ENCODE measurements around the gene PLOD1. TPM values are rescaled to one million over a fixed set of nuclear protein-coding genes. Genes with fewer than 3 reads are reported as not detected.

PLOD1 gene
- polyA plus RNA-seq, 1 donor from 2014 or later = 2.1 TPM

DNA sequence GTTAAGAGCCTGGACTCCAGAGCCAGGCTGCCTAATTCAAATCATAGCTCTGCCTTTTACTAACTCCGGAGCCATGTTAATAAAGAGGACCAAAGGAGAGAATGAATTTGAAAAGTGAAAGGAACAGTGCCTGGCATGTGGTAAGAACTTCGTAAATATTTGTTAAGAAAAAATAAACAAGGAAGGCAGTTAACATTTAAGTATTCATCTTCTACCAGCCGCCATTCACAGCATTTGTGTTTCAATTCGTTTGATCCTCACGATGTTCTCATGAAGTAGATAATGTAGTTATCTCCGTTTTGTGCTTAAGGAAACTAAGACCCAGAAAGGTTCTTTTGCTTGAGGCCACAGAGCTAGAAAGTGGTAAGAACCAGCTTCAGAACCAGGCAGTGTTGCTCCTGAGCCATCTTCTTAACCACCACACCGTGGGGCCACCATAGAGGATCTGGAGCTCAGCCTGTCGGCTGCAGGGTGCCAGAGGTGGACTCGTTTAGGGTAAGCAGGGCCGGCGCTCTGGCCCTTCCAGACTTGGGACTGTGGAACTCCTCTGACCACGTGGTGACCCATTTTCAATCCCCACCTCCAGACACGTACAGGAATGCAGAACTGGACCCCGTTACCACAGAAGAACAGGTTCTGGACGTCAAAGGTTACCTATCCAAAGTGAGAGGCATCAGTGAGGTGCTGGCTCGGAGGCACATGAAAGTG lies 57.6 kb downstream of the PLOD1 start:
- Histone ChIP-seq H3K9me2 (ENCODE audit: insufficient read depth, low read length) (no peaks in the 10 kb centered on the region), H3K27ac (ENCODE audit: low read length) (no peak overlapping the region), H3K9ac (ENCODE audit: low read length) (no peak overlapping the region), H3K27me3 (ENCODE audit: insufficient read depth, low read depth, low read length) (no peaks in the 10 kb centered on the region), H3K9me3 (ENCODE audit: low read length) (no peaks in the 10 kb centered on the region), H3F3A (ENCODE audit: insufficient read depth, low read length, poor library complexity, severe bottlenecking) (no peaks in the 10 kb centered on the region), H3K4me3 (ENCODE audit: low read length) (no peak overlapping the region), H3K36me3 (ENCODE audit: insufficient read depth, low read length) (no peaks in the 10 kb centered on the region), H4K20me1 (ENCODE audit: insufficient read depth) (no peaks in the 10 kb centered on the region), H3K4me2 (ENCODE audit: low read length) (no peak overlapping the region), H3K79me2 (replicated peaks; ENCODE audit: insufficient read depth, low read length) (peaks cover 3% of the 10 kb centered on the region), H2AFZ (ENCODE audit: low read depth, low read length) (no peak overlapping the region)
- TF ChIP-seq POLR2AphosphoS5 (IDR thresholded peaks at IDR 0.05) = no peak

DNA sequence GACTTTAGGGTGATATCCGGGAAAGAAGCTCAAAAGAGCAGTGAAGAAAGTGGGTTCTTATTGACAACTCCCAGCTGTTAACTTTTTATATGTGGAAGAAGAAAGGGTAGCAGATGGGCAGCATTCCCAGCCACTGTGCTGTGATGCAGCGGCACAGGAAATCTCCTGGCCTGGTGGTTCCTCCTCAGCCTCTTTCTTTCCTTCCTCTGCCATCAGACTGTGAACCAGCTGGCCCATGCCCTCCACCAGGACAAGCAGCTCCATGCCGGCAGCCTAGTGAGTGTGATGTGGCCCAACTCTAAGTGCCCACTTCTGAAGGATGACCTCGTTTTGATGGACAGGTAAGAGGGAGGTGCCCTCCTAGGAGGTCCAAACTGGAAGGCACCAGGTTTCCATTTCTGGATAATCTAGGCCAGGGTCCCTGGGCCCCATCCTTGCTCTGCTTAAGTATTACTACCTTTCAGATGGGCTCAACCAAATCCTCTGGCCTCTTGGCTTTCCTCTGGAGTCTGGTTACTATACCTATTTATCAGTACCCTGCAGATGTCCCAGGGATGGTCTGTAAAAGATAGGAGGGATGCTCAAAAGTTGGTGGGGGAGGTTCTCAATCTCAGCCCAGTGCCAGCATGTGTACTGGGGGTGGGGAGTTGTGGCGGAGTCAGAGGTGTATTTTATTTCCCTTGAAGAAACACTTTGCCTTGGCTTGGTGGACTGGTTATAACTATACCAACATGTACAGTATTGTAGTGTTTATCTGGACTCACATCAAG lies 62.7 kb downstream of the PLOD1 start:
- no peak overlapping the region for H3K9ac ChIP-seq (ENCODE audit: low read length)
- H3K9me2 ChIP-seq (ENCODE audit: insufficient read depth, low read length) = no peaks in the 10 kb centered on the region
- no peaks in the 10 kb centered on the region for H3F3A ChIP-seq (ENCODE audit: insufficient read depth, low read length, poor library complexity, severe bottlenecking)
- H3K27ac ChIP-seq (ENCODE audit: low read length) = no peak overlapping the region
- no peaks in the 10 kb centered on the region for H4K20me1 ChIP-seq (ENCODE audit: insufficient read depth)
- H3K4me3 ChIP-seq (ENCODE audit: low read length) = no peak overlapping the region
- TF ChIP-seq EZH2 (IDR thresholded peaks at IDR 0.05; ENCODE audit: borderline replicate concordance, insufficient read depth, low read length, poor library complexity, severe bottlenecking) (no peak), MXI1 (conservative IDR thresholded peaks at IDR 0.05; ENCODE audit: poor library complexity, severe bottlenecking) (no peak), SMC3 (conservative IDR thresholded peaks at IDR 0.05; ENCODE audit: poor library complexity) (no peak), TAF1 (IDR thresholded peaks at IDR 0.05; ENCODE audit: low read depth) (no peak), EP300 (conservative IDR thresholded peaks at IDR 0.05; ENCODE audit: poor library complexity, severe bottlenecking) (no peak), POLR2AphosphoS5 (IDR thresholded peaks at IDR 0.05) (no peak), RAD21 (conservative IDR thresholded peaks at IDR 0.05) (no peak)
- TF ChIP-seq, protein P1, sequence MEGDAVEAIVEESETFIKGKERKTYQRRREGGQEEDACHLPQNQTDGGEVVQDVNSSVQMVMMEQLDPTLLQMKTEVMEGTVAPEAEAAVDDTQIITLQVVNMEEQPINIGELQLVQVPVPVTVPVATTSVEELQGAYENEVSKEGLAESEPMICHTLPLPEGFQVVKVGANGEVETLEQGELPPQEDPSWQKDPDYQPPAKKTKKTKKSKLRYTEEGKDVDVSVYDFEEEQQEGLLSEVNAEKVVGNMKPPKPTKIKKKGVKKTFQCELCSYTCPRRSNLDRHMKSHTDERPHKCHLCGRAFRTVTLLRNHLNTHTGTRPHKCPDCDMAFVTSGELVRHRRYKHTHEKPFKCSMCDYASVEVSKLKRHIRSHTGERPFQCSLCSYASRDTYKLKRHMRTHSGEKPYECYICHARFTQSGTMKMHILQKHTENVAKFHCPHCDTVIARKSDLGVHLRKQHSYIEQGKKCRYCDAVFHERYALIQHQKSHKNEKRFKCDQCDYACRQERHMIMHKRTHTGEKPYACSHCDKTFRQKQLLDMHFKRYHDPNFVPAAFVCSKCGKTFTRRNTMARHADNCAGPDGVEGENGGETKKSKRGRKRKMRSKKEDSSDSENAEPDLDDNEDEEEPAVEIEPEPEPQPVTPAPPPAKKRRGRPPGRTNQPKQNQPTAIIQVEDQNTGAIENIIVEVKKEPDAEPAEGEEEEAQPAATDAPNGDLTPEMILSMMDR (IDR thresholded peaks at IDR 0.05; ENCODE audit: poor library complexity, severe bottlenecking) = no peak
- TF ChIP-seq, protein P2, sequence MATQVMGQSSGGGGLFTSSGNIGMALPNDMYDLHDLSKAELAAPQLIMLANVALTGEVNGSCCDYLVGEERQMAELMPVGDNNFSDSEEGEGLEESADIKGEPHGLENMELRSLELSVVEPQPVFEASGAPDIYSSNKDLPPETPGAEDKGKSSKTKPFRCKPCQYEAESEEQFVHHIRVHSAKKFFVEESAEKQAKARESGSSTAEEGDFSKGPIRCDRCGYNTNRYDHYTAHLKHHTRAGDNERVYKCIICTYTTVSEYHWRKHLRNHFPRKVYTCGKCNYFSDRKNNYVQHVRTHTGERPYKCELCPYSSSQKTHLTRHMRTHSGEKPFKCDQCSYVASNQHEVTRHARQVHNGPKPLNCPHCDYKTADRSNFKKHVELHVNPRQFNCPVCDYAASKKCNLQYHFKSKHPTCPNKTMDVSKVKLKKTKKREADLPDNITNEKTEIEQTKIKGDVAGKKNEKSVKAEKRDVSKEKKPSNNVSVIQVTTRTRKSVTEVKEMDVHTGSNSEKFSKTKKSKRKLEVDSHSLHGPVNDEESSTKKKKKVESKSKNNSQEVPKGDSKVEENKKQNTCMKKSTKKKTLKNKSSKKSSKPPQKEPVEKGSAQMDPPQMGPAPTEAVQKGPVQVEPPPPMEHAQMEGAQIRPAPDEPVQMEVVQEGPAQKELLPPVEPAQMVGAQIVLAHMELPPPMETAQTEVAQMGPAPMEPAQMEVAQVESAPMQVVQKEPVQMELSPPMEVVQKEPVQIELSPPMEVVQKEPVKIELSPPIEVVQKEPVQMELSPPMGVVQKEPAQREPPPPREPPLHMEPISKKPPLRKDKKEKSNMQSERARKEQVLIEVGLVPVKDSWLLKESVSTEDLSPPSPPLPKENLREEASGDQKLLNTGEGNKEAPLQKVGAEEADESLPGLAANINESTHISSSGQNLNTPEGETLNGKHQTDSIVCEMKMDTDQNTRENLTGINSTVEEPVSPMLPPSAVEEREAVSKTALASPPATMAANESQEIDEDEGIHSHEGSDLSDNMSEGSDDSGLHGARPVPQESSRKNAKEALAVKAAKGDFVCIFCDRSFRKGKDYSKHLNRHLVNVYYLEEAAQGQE (IDR thresholded peaks at IDR 0.05; ENCODE audit: borderline replicate concordance) = no peak
- no peaks in the 10 kb centered on the region for H3K79me2 ChIP-seq (replicated peaks; ENCODE audit: insufficient read depth, low read length)
- no peaks in the 10 kb centered on the region for H3K27me3 ChIP-seq (ENCODE audit: insufficient read depth, low read depth, low read length)
- no peaks in the 10 kb centered on the region for H3K9me3 ChIP-seq (ENCODE audit: low read length)
- H3K36me3 ChIP-seq (ENCODE audit: insufficient read depth, low read length) = peaks cover 6% of the 10 kb centered on the region
- H2AFZ ChIP-seq (ENCODE audit: low read depth, low read length) = no peak overlapping the region
- no peak overlapping the region for H3K4me2 ChIP-seq (ENCODE audit: low read length)
